MCF 10A (cell line): ENCODE data around the gene GNAL. TPM values are rescaled to one million over a fixed set of nuclear protein-coding genes. Genes with fewer than 3 reads are reported as not detected.

Experiments
- BruUV-seq: library from RNA; stranded (reverse); fragments of 400-500 nt; replicated peaks from 2 replicates; lab custom pipeline; 2021; lab: Mats Ljungman, UMichigan
- CTCF ChIA-PET: fragments of 300-600 bp; sonication (Branson Sonifier 250); formaldehyde crosslinking; extraction: SDS; loops from one replicate; lab custom pipeline; 2021; ENCODE audit warnings: antibody characterized with exemption, inconsistent platforms; lab: Yijun Ruan, JAX
- POLR2A ChIA-PET: fragments of 300-600, 350-650 bp; sonication (Branson Sonifier 250); formaldehyde crosslinking; extraction: SDS; loops from one replicate; lab custom pipeline; 2020; ENCODE audit warnings: antibody characterized with exemption, inconsistent platforms; lab: Yijun Ruan, JAX
- DNase-seq: peaks from one replicate; pipeline ENCODE4 v3.0.0-alpha.2; 2018; ENCODE audit not compliant: unreplicated experiment
- H3K27ac Mint-ChIP-seq: one replicate; pipeline ENCODE4 v1.8.0; 2022; ENCODE audit warnings: mild to moderate bottlenecking, low read depth, mixed read lengths; ENCODE audit not compliant: unreplicated experiment
- H3K27me3 Mint-ChIP-seq: one replicate; pipeline ENCODE4 v1.8.0; 2022; ENCODE audit warnings: mixed read lengths; ENCODE audit not compliant: insufficient read depth, unreplicated experiment
- H3K36me3 Mint-ChIP-seq: one replicate; pipeline ENCODE4 v1.8.0; 2022; ENCODE audit warnings: mild to moderate bottlenecking, moderate library complexity, mixed read lengths; ENCODE audit not compliant: insufficient read depth, unreplicated experiment
- H3K4me1 Mint-ChIP-seq: one replicate; pipeline ENCODE4 v1.8.0; 2022; ENCODE audit warnings: mixed read lengths; ENCODE audit not compliant: insufficient read depth, unreplicated experiment
- H3K4me3 Mint-ChIP-seq: one replicate; pipeline ENCODE4 v1.8.0; 2022; ENCODE audit warnings: mild to moderate bottlenecking, moderate library complexity, mixed read lengths; ENCODE audit not compliant: unreplicated experiment
- H3K9me3 Mint-ChIP-seq: one replicate; pipeline ENCODE4 v1.8.0; 2022; ENCODE audit warnings: mixed read lengths; ENCODE audit not compliant: unreplicated experiment
- CTCF ChIP-seq: fragments of 200-600 bp; IDR thresholded peaks from one replicate; pipeline ENCODE4 v1.8.0; 2022; ENCODE audit warnings: antibody characterized with exemption, mild to moderate bottlenecking; ENCODE audit not compliant: unreplicated experiment
- intact Hi-C: fragments of 100-400 bp; cut with micrococcal nuclease; formaldehyde crosslinking; loops from 2 replicates; pipeline ENCODE4 v1.14.1; 2022
- total RNA-seq: library from RNA; stranded (reverse); gene quantifications from 2 replicates; pipeline ENCODE4 v1.2.3, GENCODE V29; 2022

GNAL gene
- total RNA-seq, 1 experiment from 2014 or later, result 1.6 TPM

- BruUV-seq, result no TSS peak
- no peaks in the 10 kb centered on the region for H3K4me1 Mint-ChIP-seq
- no peak overlapping the region for H3K4me3 Mint-ChIP-seq
- no peaks in the 10 kb centered on the region for H3K36me3 Mint-ChIP-seq
- CTCF ChIA-PET, result no interaction called here
- H3K27me3 Mint-ChIP-seq, result peaks cover 14% of the 10 kb centered on the region
- POLR2A ChIA-PET, result no interaction called here
- H3K9me3 Mint-ChIP-seq, result no peaks in the 10 kb centered on the region
- TF ChIP-seq CTCF, result no peak
- intact Hi-C loops, result no loop called here
- DNase-seq, result no peak
- H3K27ac Mint-ChIP-seq, result no peak overlapping the region
Measured at GRCh38 chr18:11767329-11767728, 78.3 kb downstream of the GNAL start.

GRCh38 chr18:11767935-11768334, 78.9 kb downstream of the GNAL start:
- Mint-ChIP-seq H3K4me1 (no peaks in the 10 kb centered on the region), H3K9me3 (no peaks in the 10 kb centered on the region), H3K4me3 (no peak overlapping the region), H3K27me3 (peaks cover 14% of the 10 kb centered on the region), H3K27ac (no peak overlapping the region), H3K36me3 (no peaks in the 10 kb centered on the region)
- CTCF ChIA-PET, result interaction anchor here (0.6 kb wide), 1 partner anchor 13 kb away, joined by 6 read pairs; no protein-coding TSS in a partner anchor
- POLR2A ChIA-PET, result no interaction called here
- no peak for TF ChIP-seq CTCF
- intact Hi-C loops, result no loop called here
- no TSS peak for BruUV-seq
- peak; percentile 23 for DNase-seq

GRCh38 chr18:11775436-11776174, 86.5 kb downstream of the GNAL start:
- ChIA-PET CTCF (interaction anchor here (1.2 kb wide), 1 partner anchor 16 kb away, joined by 3 read pairs; no protein-coding TSS in a partner anchor), POLR2A (no interaction called here)
- intact Hi-C loops, result no loop called here
- Mint-ChIP-seq H3K36me3 (no peaks in the 10 kb centered on the region), H3K9me3 (no peaks in the 10 kb centered on the region), H3K27me3 (no peaks in the 10 kb centered on the region), H3K4me1 (no peaks in the 10 kb centered on the region), H3K4me3 (no peak overlapping the region), H3K27ac (no peak overlapping the region)
- BruUV-seq, result no TSS peak
- no peak for TF ChIP-seq CTCF
- no peak for DNase-seq

- TF ChIP-seq CTCF, result no peak
- POLR2A ChIA-PET, result interaction anchor here (0.7 kb wide), 2 partner anchors 132 to 878 kb away, joined by 3 to 4 read pairs; no protein-coding TSS in a partner anchor
- intact Hi-C loops, result no loop called here
- no TSS peak for BruUV-seq
- Mint-ChIP-seq H3K4me3 (no peak overlapping the region), H3K27me3 (peaks cover 11% of the 10 kb centered on the region), H3K27ac (no peak overlapping the region), H3K4me1 (no peaks in the 10 kb centered on the region), H3K9me3 (no peaks in the 10 kb centered on the region), H3K36me3 (no peaks in the 10 kb centered on the region)
- CTCF ChIA-PET, result interaction anchor here (0.7 kb wide), 3 partner anchors 12 to 299 kb away, joined by 3 to 6 read pairs (median 3); no protein-coding TSS in a partner anchor
- DNase-seq, result no peak
Measured at GRCh38 chr18:11780042-11780441, 91.0 kb downstream of the GNAL start.
